Parathyroid adenoma (tissue), 2 donors: ENCODE measurements around the gene GATB.

Experiments
- H2AFZ ChIP-seq: fragments of 300-600 bp; sonication (generic); one replicate; pipeline ENCODE4 v1.7.0; 2017; ENCODE audit warnings: antibody characterized with exemption, mild to moderate bottlenecking
- H3K27ac ChIP-seq: fragments of 300-600 bp; sonication (generic); one replicate; pipeline ENCODE4 v1.7.0; 2017
- H3K27me3 ChIP-seq: fragments of 300-600 bp; sonication (generic); one replicate; pipeline ENCODE4 v1.7.0; 2017; ENCODE audit warnings: low read length; ENCODE audit not compliant: control insufficient read depth, insufficient read depth
- H3K36me3 ChIP-seq: fragments of 300-600 bp; sonication (generic); one replicate; pipeline ENCODE4 v1.7.0; 2017; ENCODE audit warnings: low read length; ENCODE audit not compliant: control insufficient read depth, insufficient read depth
- H3K4me1 ChIP-seq: fragments of 300-600 bp; sonication (generic); one replicate; pipeline ENCODE4 v1.7.0; 2017; ENCODE audit warnings: control low read depth
- H3K4me2 ChIP-seq: fragments of 300-600 bp; sonication (generic); one replicate; pipeline ENCODE4 v1.7.0; 2017; ENCODE audit warnings: low read length
- H3K4me3 ChIP-seq: fragments of 300-600 bp; sonication (generic); one replicate; pipeline ENCODE4 v1.7.0; 2017; ENCODE audit warnings: low read depth, low read length
- H3K79me2 ChIP-seq: fragments of 300-600 bp; sonication (generic); one replicate; pipeline ENCODE4 v1.7.0; 2017; ENCODE audit warnings: control low read depth
- H3K9ac ChIP-seq: fragments of 300-600 bp; sonication (generic); one replicate; pipeline ENCODE4 v1.7.0; 2017; ENCODE audit warnings: mild to moderate bottlenecking
- H3K9me3 ChIP-seq: fragments of 300-600 bp; sonication (generic); one replicate; pipeline ENCODE4 v1.7.0; 2017; ENCODE audit warnings: low read length; ENCODE audit not compliant: control insufficient read depth
- TF ChIP-seq, protein P1 (sequence below): fragments of 300-600 bp; sonication (generic); IDR thresholded peaks from one replicate; pipeline ENCODE4 v1.7.0; 2017; ENCODE audit warnings: antibody characterized with exemption, mild to moderate bottlenecking
- donor health status: primary hyperparathyroidism.

Gene GATB

DNA sequence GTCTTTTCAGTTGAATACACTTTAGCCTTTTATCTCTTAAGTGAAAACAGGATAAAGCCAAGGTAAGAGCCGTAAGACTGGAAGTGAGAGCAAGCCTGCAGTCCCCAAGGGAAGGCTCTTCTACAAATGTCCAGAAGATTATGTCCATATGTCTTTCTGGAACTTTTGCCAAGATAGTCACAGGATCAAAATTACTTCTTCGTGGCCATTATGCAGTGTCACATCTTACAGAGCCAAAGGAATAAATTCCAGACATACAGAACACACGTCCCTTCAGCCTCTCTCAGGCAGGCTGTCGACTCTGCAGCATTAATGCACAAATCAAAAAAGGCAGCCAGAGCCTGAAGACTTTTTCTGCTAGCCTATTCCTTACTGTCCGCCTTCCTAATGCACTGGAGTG, 10.9 kb upstream of the GATB start:
- Histone ChIP-seq H3K27ac (no peak overlapping the region), H3K36me3 (no peaks in the 10 kb centered on the region), H3K9me3 (no peaks in the 10 kb centered on the region), H3K4me2 (no peak overlapping the region), H3K9ac (no peak overlapping the region), H3K4me3 (no peak overlapping the region), H3K79me2 (no peaks in the 10 kb centered on the region), H3K27me3 (no peaks in the 10 kb centered on the region), H2AFZ (no peak overlapping the region), H3K4me1 (no peaks in the 10 kb centered on the region)
- TF ChIP-seq, protein P1, sequence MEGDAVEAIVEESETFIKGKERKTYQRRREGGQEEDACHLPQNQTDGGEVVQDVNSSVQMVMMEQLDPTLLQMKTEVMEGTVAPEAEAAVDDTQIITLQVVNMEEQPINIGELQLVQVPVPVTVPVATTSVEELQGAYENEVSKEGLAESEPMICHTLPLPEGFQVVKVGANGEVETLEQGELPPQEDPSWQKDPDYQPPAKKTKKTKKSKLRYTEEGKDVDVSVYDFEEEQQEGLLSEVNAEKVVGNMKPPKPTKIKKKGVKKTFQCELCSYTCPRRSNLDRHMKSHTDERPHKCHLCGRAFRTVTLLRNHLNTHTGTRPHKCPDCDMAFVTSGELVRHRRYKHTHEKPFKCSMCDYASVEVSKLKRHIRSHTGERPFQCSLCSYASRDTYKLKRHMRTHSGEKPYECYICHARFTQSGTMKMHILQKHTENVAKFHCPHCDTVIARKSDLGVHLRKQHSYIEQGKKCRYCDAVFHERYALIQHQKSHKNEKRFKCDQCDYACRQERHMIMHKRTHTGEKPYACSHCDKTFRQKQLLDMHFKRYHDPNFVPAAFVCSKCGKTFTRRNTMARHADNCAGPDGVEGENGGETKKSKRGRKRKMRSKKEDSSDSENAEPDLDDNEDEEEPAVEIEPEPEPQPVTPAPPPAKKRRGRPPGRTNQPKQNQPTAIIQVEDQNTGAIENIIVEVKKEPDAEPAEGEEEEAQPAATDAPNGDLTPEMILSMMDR, result no peak

- Histone ChIP-seq H3K4me1 (no peaks in the 10 kb centered on the region), H3K4me3 (no peak overlapping the region), H2AFZ (no peak overlapping the region), H3K79me2 (no peaks in the 10 kb centered on the region), H3K36me3 (no peaks in the 10 kb centered on the region), H3K9me3 (no peaks in the 10 kb centered on the region), H3K27me3 (no peaks in the 10 kb centered on the region), H3K27ac (no peak overlapping the region), H3K9ac (no peak overlapping the region), H3K4me2 (no peak overlapping the region)
- TF ChIP-seq, protein P1, result no peak
Measured at GRCh38 chr4:151770154-151770553, 9.3 kb upstream of the GATB start.

- Histone ChIP-seq H3K4me2 (no peak overlapping the region), H3K4me1 (no peaks in the 10 kb centered on the region), H3K27ac (no peak overlapping the region), H3K9ac (no peak overlapping the region), H3K27me3 (no peaks in the 10 kb centered on the region), H2AFZ (no peak overlapping the region), H3K4me3 (no peak overlapping the region), H3K36me3 (no peaks in the 10 kb centered on the region), H3K9me3 (no peaks in the 10 kb centered on the region), H3K79me2 (no peaks in the 10 kb centered on the region)
- TF ChIP-seq, protein P1, result no peak
Measured at GRCh38 chr4:151768835-151769234, 8.0 kb upstream of the GATB start.

DNA sequence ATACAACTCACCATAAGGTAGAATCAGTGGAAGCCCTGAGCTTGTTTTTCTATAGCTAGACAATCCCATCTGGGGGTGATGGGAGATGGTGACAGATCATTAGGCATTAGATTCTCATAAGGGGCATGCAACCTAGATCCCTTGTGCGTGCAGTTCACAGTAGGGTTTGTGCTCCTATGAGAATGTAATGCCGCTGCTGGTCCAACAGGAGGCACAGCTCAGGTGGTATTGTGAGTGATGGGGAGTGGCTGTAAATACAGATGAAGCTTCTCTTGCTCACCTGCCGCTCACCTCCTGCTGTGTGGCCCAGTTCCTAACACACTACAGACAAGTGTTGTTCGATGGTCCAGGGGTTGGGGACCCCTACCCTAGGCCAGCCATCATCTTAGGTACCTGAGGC, 5.9 kb upstream of the GATB start:
- Histone ChIP-seq H3K9me3 (no peaks in the 10 kb centered on the region), H3K79me2 (no peaks in the 10 kb centered on the region), H3K4me3 (no peak overlapping the region), H3K36me3 (no peaks in the 10 kb centered on the region), H3K4me1 (no peaks in the 10 kb centered on the region), H3K4me2 (no peak overlapping the region), H2AFZ (no peak overlapping the region), H3K27me3 (no peaks in the 10 kb centered on the region), H3K27ac (no peak overlapping the region), H3K9ac (no peak overlapping the region)
- TF ChIP-seq, protein P1, result no peak

DNA sequence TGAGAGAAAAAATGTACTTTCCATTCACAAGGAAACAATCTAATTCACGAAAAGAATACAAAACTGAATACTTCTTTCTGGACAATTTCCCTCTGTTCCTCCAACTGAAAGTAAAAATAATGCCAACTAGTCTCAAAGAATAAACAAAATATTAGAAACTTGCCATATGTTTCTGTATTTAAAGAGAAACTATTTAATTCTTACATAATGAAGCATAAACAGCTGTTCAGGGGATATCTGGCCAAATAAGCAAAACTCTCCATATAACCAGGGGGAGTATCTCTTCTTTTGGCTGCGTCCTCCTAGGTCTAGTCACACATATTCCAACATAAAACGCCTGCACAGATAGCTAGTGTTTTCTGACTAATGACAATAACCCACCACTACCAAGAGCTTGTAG, 805 bp downstream of the GATB start:
- TF ChIP-seq, protein P1, result no peak
- H3K4me2 ChIP-seq, result peak overlapping the region; percentile 85
- H3K9ac ChIP-seq, result no peak overlapping the region
- no peak overlapping the region for H3K27ac ChIP-seq
- H3K4me3 ChIP-seq, result peak overlapping the region; percentile 74
- H3K27me3 ChIP-seq, result no peaks in the 10 kb centered on the region
- peak overlapping the region; percentile 95 for H2AFZ ChIP-seq
- H3K4me1 ChIP-seq, result no peaks in the 10 kb centered on the region
- peaks cover 3% of the 10 kb centered on the region for H3K79me2 ChIP-seq
- no peaks in the 10 kb centered on the region for H3K9me3 ChIP-seq
- no peaks in the 10 kb centered on the region for H3K36me3 ChIP-seq
